NCI-H146 treated with DMSO at 0.1 percent for 48 hours (cell line): ENCODE measurements around the gene ABCB1.

Experiments used
- DNase-seq: peaks from one replicate; lab custom pipeline; 2025; ENCODE audit not compliant: unreplicated experiment; lab: John Stamatoyannopoulos, UW

ABCB1 gene

GRCh38 chr7:87517136-87517815 lies 83.4 kb downstream of the ABCB1 start:
- DNase-seq = no peak

GRCh38 chr7:87513735-87514335 lies 86.8 kb downstream of the ABCB1 start:
- no peak for DNase-seq

- DNase-seq = no peak
These were observed 87.8 kb downstream of the ABCB1 start for GRCh38 chr7:87512906-87513305.

- no peak for DNase-seq
These were observed 89.2 kb downstream of the ABCB1 start for GRCh38 chr7:87511510-87511909.

GRCh38 chr7:87510411-87510875 lies 90.2 kb downstream of the ABCB1 start:
- DNase-seq = peak; percentile 38

- no peak for DNase-seq
These were observed 93.2 kb downstream of the ABCB1 start for GRCh38 chr7:87507446-87507845.

GRCh38 chr7:87506246-87507180 lies 94.2 kb downstream of the ABCB1 start:
- DNase-seq = no peak

- DNase-seq = no peak
These were observed 95.0 kb downstream of the ABCB1 start for GRCh38 chr7:87505557-87506245.

GRCh38 chr7:87505122-87505521 lies 95.6 kb downstream of the ABCB1 start:
- no peak for DNase-seq

GRCh38 chr7:87499494-87499893 lies 101.2 kb downstream of the ABCB1 start:
- DNase-seq = no peak

- DNase-seq = no peak
These were observed 101.8 kb downstream of the ABCB1 start for GRCh38 chr7:87498893-87499292.

- DNase-seq = no peak
These were observed 103.2 kb downstream of the ABCB1 start for GRCh38 chr7:87497482-87497881.

GRCh38 chr7:87495366-87495765 lies 105.3 kb downstream of the ABCB1 start:
- DNase-seq = no peak

GRCh38 chr7:87494454-87494853 lies 106.2 kb downstream of the ABCB1 start:
- no peak for DNase-seq

GRCh38 chr7:87483131-87483530 lies 117.6 kb downstream of the ABCB1 start:
- DNase-seq = no peak

- DNase-seq = no peak
These were observed 118.6 kb downstream of the ABCB1 start for GRCh38 chr7:87482115-87482514.

- DNase-seq = no peak
These were observed 120.3 kb downstream of the ABCB1 start for GRCh38 chr7:87480386-87480785.

- no peak for DNase-seq
These were observed 120.7 kb downstream of the ABCB1 start for GRCh38 chr7:87479951-87480350.

GRCh38 chr7:87476179-87476557 lies 124.5 kb downstream of the ABCB1 start:
- no peak for DNase-seq

GRCh38 chr7:87475359-87476178 lies 125.1 kb downstream of the ABCB1 start, which contains the start of gene ABCB4:
Gene ABCB4 (minus strand): TSS chr7:87475680. CDS start chr7:87475465, 215 bp downstream.
- DNase-seq = no peak
